CD4-positive, alpha-beta T cell (primary cell): Measurements from ENCODE around the gene XIAP. TPM values are rescaled to one million over a fixed set of nuclear protein-coding genes. Genes with fewer than 3 reads are reported as not detected.
"Not testable (repeated sequence)": the region's sequence is repeated elsewhere in the genome, so short reads cannot be mapped to it uniquely, and the experiment has no call there.

Source experiments
- ATAC-seq: fragments of 200-7000 bp; cut with Tn5 transposase; one replicate; pipeline ENCODE4 v1.10.0; 2022; ENCODE audit warnings: mild to moderate bottlenecking; ENCODE audit not compliant: poor library complexity
- CTCF ChIA-PET: fragments of 350-600 bp; sonication (Branson Sonifier 250); formaldehyde crosslinking; loops from one replicate; lab custom pipeline; 2021; ENCODE audit warnings: antibody characterized with exemption, inconsistent platforms; lab: Charles Lee
- POLR2A ChIA-PET: fragments of 350-600 bp; sonication (Branson Sonifier 250); formaldehyde crosslinking; loops from one replicate; lab custom pipeline; 2021; ENCODE audit warnings: antibody characterized with exemption, inconsistent platforms; lab: Charles Lee
- DNase-seq, 14 experiments: peaks; one replicate each; pipeline ENCODE4 v3.0.0-alpha.2; 2013 to 2020; ENCODE audit warnings: mixed read lengths in 2 of 14
- H3K27ac ChIP-seq, 2 donors: one replicate each; pipeline versions ENCODE4 v1.5.1 to v1.7.0; 2013; ENCODE audit warnings: low read length in 2 of 2, low read depth in 1 of 2, mild to moderate bottlenecking in 1 of 2
- H3K27me3 ChIP-seq, 2 experiments: 1 replicate in 1 of 2; 2 replicates in 1 of 2; pipeline versions ENCODE4 v1.6.1 to v1.7.0; 2013; ENCODE audit warnings: low read length in 2 of 2, control low read depth in 1 of 2, mild to moderate bottlenecking in 1 of 2, moderate library complexity in 1 of 2; ENCODE audit not compliant: insufficient read depth in 2 of 2, control insufficient read depth in 1 of 2
- H3K36me3 ChIP-seq: one replicate; pipeline ENCODE4 v1.6.1; 2013; ENCODE audit warnings: low read length, control low read depth; ENCODE audit not compliant: insufficient read depth
- H3K4me1 ChIP-seq: one replicate; pipeline ENCODE4 v1.6.1; 2013; ENCODE audit warnings: low read length, control low read depth; ENCODE audit not compliant: insufficient read depth
- H3K4me3 ChIP-seq: one replicate; pipeline ENCODE4 v1.5.1; 2013; ENCODE audit warnings: mild to moderate bottlenecking, low read length, moderate library complexity
- H3K9me3 ChIP-seq, 2 experiments: 1 replicate in 1 of 2; 2 replicates in 1 of 2; pipeline versions ENCODE4 v1.6.1 to v1.7.0; 2013; ENCODE audit warnings: low read length in 2 of 2, mild to moderate bottlenecking in 2 of 2, control low read depth in 1 of 2, moderate library complexity in 1 of 2; ENCODE audit not compliant: control insufficient read depth in 1 of 2, insufficient read depth in 1 of 2
- H3K27ac Mint-ChIP-seq: one replicate; pipeline ENCODE4 v1.8.0; 2020; ENCODE audit warnings: mixed read lengths
- H3K27me3 Mint-ChIP-seq: one replicate; pipeline ENCODE4 v1.8.0; 2021; ENCODE audit warnings: mixed read lengths
- H3K36me3 Mint-ChIP-seq: one replicate; pipeline ENCODE4 v1.8.0; 2021; ENCODE audit warnings: low read depth, mixed read lengths
- H3K4me1 Mint-ChIP-seq: one replicate; pipeline ENCODE4 v1.8.0; 2021; ENCODE audit warnings: low read depth, mixed read lengths
- H3K4me3 Mint-ChIP-seq: one replicate; pipeline ENCODE4 v1.8.0; 2020; ENCODE audit warnings: mild to moderate bottlenecking, mixed read lengths
- H3K9me3 Mint-ChIP-seq: one replicate; pipeline ENCODE4 v1.8.0; 2020; ENCODE audit warnings: mixed read lengths
- intact Hi-C, 2 experiments: fragments of 100-400 bp; cut with DNase I in 1 of 2; cut with micrococcal nuclease in 1 of 2; formaldehyde crosslinking; loops; one replicate each; pipeline versions ENCODE4 v1.15.1 to v1.9.0; 2023 to 2025; cut with DNase I, micrococcal nuclease
- total RNA-seq, 174 experiments: library from RNA in 2 of 174; stranded (reverse) in 2 of 174; gene quantifications; one replicate each; pipeline ENCODE4 v1.2.3 and lab custom pipeline; 2021 to 2026
- TF ChIP-seq, protein P1 (sequence below): fragments of 200-600 bp; IDR thresholded peaks from one replicate; pipeline ENCODE4 v1.8.0; 2022; ENCODE audit warnings: antibody characterized with exemption, mild to moderate bottlenecking

The XIAP gene
- total RNA-seq, 2 experiments from 2014 or later, result 20.9 to 26.0 TPM

- Mint-ChIP-seq H3K4me3 (no peak overlapping the region), H3K4me1 (no peaks in the 10 kb centered on the region), H3K27ac (no peak overlapping the region), H3K27me3 (no peaks in the 10 kb centered on the region), H3K36me3 (no peaks in the 10 kb centered on the region), H3K9me3 (no peaks in the 10 kb centered on the region)
- H3K4me1 ChIP-seq, result no peaks in the 10 kb centered on the region
- H3K9me3 ChIP-seq, result no peaks in the 10 kb centered on the region
- no peak overlapping the region for H3K27ac ChIP-seq
- H3K4me3 ChIP-seq, result no peak overlapping the region
- H3K36me3 ChIP-seq, result no peaks in the 10 kb centered on the region
- no peak for DNase-seq
- ChIA-PET CTCF (no interaction called here), POLR2A (no interaction called here)
- no peak for ATAC-seq
- TF ChIP-seq, protein P1, sequence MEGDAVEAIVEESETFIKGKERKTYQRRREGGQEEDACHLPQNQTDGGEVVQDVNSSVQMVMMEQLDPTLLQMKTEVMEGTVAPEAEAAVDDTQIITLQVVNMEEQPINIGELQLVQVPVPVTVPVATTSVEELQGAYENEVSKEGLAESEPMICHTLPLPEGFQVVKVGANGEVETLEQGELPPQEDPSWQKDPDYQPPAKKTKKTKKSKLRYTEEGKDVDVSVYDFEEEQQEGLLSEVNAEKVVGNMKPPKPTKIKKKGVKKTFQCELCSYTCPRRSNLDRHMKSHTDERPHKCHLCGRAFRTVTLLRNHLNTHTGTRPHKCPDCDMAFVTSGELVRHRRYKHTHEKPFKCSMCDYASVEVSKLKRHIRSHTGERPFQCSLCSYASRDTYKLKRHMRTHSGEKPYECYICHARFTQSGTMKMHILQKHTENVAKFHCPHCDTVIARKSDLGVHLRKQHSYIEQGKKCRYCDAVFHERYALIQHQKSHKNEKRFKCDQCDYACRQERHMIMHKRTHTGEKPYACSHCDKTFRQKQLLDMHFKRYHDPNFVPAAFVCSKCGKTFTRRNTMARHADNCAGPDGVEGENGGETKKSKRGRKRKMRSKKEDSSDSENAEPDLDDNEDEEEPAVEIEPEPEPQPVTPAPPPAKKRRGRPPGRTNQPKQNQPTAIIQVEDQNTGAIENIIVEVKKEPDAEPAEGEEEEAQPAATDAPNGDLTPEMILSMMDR, result no peak
- H3K27me3 ChIP-seq, result no peaks in the 10 kb centered on the region
- intact Hi-C loops, result no loop called here
Measured at GRCh38 chrX:123847056-123847455, 12.8 kb upstream of the XIAP start.

DNA sequence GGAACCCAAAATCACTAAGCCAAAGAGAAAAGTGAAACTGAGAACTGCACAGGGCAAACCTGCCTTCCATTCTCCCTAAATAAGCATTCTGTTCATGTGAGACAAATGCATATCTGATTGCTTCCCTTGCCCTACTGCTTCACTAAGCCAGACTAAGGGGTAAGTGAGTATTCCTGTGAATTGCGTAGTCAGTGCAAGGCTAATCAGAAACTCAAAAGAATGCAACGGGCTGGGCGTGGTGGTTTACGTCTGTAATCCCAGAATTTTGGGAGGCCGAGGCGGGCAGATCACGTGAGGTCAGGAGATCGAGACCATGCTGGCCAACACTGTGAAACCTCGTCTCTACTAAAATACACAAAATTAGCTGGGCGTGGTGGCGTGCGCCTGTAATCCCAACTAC, 10.8 kb upstream of the XIAP start:
- TF ChIP-seq, protein P1, result no peak
- Mint-ChIP-seq H3K27ac (no peak overlapping the region), H3K9me3 (no peaks in the 10 kb centered on the region), H3K4me3 (no peak overlapping the region), H3K36me3 (no peaks in the 10 kb centered on the region), H3K27me3 (no peaks in the 10 kb centered on the region), H3K4me1 (no peaks in the 10 kb centered on the region)
- Histone ChIP-seq H3K9me3 (no peaks in the 10 kb centered on the region), H3K27ac (no peak overlapping the region), H3K4me1 (no peaks in the 10 kb centered on the region), H3K4me3 (no peak overlapping the region), H3K36me3 (no peaks in the 10 kb centered on the region), H3K27me3 (no peaks in the 10 kb centered on the region)
- POLR2A ChIA-PET, result no interaction called here
- CTCF ChIA-PET, result no interaction called here
- intact Hi-C loops, result no loop called here
- no peak for DNase-seq
- ATAC-seq, result no peak

DNA sequence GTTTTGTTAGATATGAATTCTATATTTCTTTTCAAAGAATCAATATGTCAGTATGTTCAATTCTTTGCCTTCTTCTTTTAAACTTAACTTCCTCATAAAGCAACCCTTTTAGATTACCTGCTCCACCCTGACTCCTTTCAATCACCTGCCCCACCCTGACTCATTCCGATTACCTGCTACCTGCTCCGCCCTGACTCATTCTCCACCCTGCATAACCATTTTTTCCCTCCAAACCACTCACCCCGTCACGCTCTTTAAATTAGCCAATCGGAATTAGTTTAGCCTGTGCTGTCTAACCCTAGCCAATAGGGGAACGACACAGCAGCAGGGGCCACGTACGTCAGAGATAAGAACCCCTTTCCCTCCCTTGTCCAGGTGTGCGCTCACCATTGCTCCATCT, 9.9 kb upstream of the XIAP start:
- H3K27ac ChIP-seq, H3K4me3 ChIP-seq, H3K9me3 Mint-ChIP-seq, H3K4me3 Mint-ChIP-seq, H3K27me3 Mint-ChIP-seq, H3K36me3 ChIP-seq, H3K27ac Mint-ChIP-seq, intact Hi-C loops, CTCF ChIA-PET, POLR2A ChIA-PET, H3K9me3 ChIP-seq, H3K4me1 Mint-ChIP-seq, H3K4me1 ChIP-seq, H3K27me3 ChIP-seq, ATAC-seq, H3K36me3 Mint-ChIP-seq, DNase-seq: not testable (repeated sequence)

- no peaks in the 10 kb centered on the region for H3K4me1 Mint-ChIP-seq
- intact Hi-C loops, result no loop called here
- Histone ChIP-seq H3K36me3 (no peaks in the 10 kb centered on the region), H3K9me3 (no peaks in the 10 kb centered on the region), H3K4me1 (no peaks in the 10 kb centered on the region), H3K27me3 (no peaks in the 10 kb centered on the region), H3K27ac (no peak overlapping the region), H3K4me3 (no peak overlapping the region)
- no peaks in the 10 kb centered on the region for H3K27me3 Mint-ChIP-seq
- ATAC-seq (no peak), DNase-seq (no peak)
- POLR2A ChIA-PET, result no interaction called here
- H3K36me3 Mint-ChIP-seq, result no peaks in the 10 kb centered on the region
- no peak overlapping the region for H3K27ac Mint-ChIP-seq
- H3K9me3 Mint-ChIP-seq, result no peaks in the 10 kb centered on the region
- H3K4me3 Mint-ChIP-seq, result no peak overlapping the region
- CTCF ChIA-PET, result interaction anchor here (0.7 kb wide), 1 partner anchor 25 kb away, joined by 4 read pairs; no protein-coding TSS in a partner anchor
- TF ChIP-seq, protein P1, result no peak
Measured at GRCh38 chrX:123851079-123851478, 8.8 kb upstream of the XIAP start.
